ENCODE measurements around the gene PLCB4. TPM values are rescaled to one million over a fixed set of nuclear protein-coding genes. Genes with fewer than 3 reads are reported as not detected.

Gene PLCB4
- total RNA-seq, 4 donors from 2014 or later = 17.4 to 264 (median 28.1) TPM

GRCh38 chr20:9363673-9364072 is 294.8 kb downstream of the PLCB4 start:
- Histone ChIP-seq H3K36me3 (no peaks in the 10 kb centered on the region), H3K9me3 (no peaks in the 10 kb centered on the region), H3K27me3 (no peaks in the 10 kb centered on the region), H3K4me1 (peaks cover 0 to 4% of the 10 kb centered on the region in 2 donors), H3K27ac (no peak overlapping the region), H3K4me3 (no peak overlapping the region)
- DNase-seq = no peak
- intact Hi-C loops (cut with DNase I; ENCODE audit: low total_unique reads) = no loop called here
- TF ChIP-seq CTCF (IDR thresholded peaks at IDR 0.05) = no peak
- no peak for TF ChIP-seq POLR2A (IDR thresholded peaks at IDR 0.05)

GRCh38 chr20:9367328-9367727 is 298.4 kb downstream of the PLCB4 start:
- no peaks in the 10 kb centered on the region for H3K4me1 ChIP-seq
- no peaks in the 10 kb centered on the region for H3K9me3 ChIP-seq
- no peaks in the 10 kb centered on the region for H3K36me3 ChIP-seq
- H3K27ac ChIP-seq = no peak overlapping the region
- intact Hi-C loops (cut with DNase I; ENCODE audit: low total_unique reads) = no loop called here
- no peaks in the 10 kb centered on the region for H3K27me3 ChIP-seq
- no peak for DNase-seq
- H3K4me3 ChIP-seq = no peak overlapping the region
- TF ChIP-seq POLR2A (IDR thresholded peaks at IDR 0.05) (no peak), CTCF (IDR thresholded peaks at IDR 0.05) (no peak)

- no peaks in the 10 kb centered on the region for H3K9me3 ChIP-seq
- H3K4me1 ChIP-seq = no peaks in the 10 kb centered on the region
- no peak overlapping the region for H3K27ac ChIP-seq
- TF ChIP-seq POLR2A (IDR thresholded peaks at IDR 0.05) (no peak), CTCF (IDR thresholded peaks at IDR 0.05) (no peak)
- H3K27me3 ChIP-seq = no peaks in the 10 kb centered on the region
- H3K36me3 ChIP-seq = no peaks in the 10 kb centered on the region
- no peak overlapping the region for H3K4me3 ChIP-seq
- intact Hi-C loops (cut with DNase I; ENCODE audit: low total_unique reads) = no loop called here
- DNase-seq = no peak
These were observed 298.9 kb downstream of the PLCB4 start for GRCh38 chr20:9367746-9368145.

DNA sequence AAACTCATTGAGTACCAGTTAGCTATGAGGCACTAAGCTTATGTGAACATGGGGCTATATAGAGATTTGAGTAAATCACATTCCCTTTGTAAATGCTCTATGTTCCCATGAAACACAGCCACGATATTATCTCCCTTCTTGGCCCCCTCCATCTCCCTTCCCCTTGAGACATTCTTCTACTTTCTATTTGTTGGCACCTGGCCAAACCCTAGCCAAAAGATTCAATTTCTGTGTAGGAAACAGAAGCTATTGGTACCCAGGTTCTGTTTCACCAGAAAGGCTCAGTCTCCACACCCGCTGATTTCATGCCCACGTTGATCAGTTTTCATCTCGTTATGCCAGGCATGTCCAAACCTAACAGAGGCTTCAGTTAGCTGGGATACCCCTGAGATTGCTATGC is 300.0 kb downstream of the PLCB4 start:
- TF ChIP-seq CTCF (IDR thresholded peaks at IDR 0.05) = no peak
- TF ChIP-seq POLR2A (IDR thresholded peaks at IDR 0.05) = no peak
- H3K27ac ChIP-seq = no peak overlapping the region
- H3K9me3 ChIP-seq = no peaks in the 10 kb centered on the region
- DNase-seq = no peak
- H3K36me3 ChIP-seq = no peaks in the 10 kb centered on the region
- no peak overlapping the region for H3K4me3 ChIP-seq
- intact Hi-C loops (cut with DNase I; ENCODE audit: low total_unique reads) = no loop called here
- H3K27me3 ChIP-seq = no peaks in the 10 kb centered on the region
- H3K4me1 ChIP-seq = no peaks in the 10 kb centered on the region

DNA sequence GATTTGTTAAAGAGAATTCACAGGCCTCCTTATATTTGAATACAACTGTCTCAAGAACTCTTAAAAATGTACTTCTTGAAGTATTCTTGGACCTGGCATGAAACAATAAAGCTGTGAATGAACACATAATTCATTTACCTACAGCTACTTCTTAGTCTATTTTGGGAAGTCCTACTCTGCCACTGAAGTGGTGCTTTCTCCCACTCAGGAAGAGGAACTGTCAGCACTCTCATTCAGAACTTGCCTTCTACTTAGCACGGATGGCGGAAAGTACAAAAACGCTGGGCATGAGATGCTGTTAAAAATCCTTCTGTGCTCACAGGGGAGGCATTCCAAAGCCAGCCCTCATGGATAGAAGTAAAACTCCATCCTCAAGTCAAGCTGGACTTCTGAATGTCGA is 300.7 kb downstream of the PLCB4 start:
- Histone ChIP-seq H3K4me3 (no peak overlapping the region), H3K27ac (no peak overlapping the region), H3K27me3 (no peaks in the 10 kb centered on the region), H3K4me1 (no peaks in the 10 kb centered on the region), H3K9me3 (no peaks in the 10 kb centered on the region), H3K36me3 (no peaks in the 10 kb centered on the region)
- TF ChIP-seq POLR2A (IDR thresholded peaks at IDR 0.05) (no peak), CTCF (IDR thresholded peaks at IDR 0.05) (no peak)
- DNase-seq = no peak
- intact Hi-C loops (cut with DNase I; ENCODE audit: low total_unique reads) = no loop called here
